ENCODE results near the gene AGAP2. TPM values are rescaled to one million over a fixed set of nuclear protein-coding genes. Genes with fewer than 3 reads are reported as not detected.
A peak's percentile ranks its signal among the peaks of the same experiment; 100 is the strongest.

The AGAP2 gene
- total and polyA plus RNA-seq, 2 of the 8 experiments (the other 6 are each of a cell fraction or from before 2014, with no cell fraction given): 1.5 TPM

- TF ChIP-seq KDM4A (IDR thresholded peaks at IDR 0.05; ENCODE audit: low read depth, low read length, severe bottlenecking): peak; percentile 93
- TF ChIP-seq SP1 (IDR thresholded peaks at IDR 0.05; ENCODE audit: low read depth, low read length): 0 out of 2 replicates have a peak, but pooled peaks have one; percentile 28
- no peak for TF ChIP-seq JUND (IDR thresholded peaks at IDR 0.05; ENCODE audit: low read length)
- no peak for TF ChIP-seq CHD7 (IDR thresholded peaks at IDR 0.05; ENCODE audit: insufficient replicate concordance, low read length)
- 0 out of 2 replicates have a peak, but pooled peaks have one; percentile 11 for TF ChIP-seq GTF2F1 (IDR thresholded peaks at IDR 0.05; ENCODE audit: borderline replicate concordance, low read depth, low read length)
- TF ChIP-seq HDAC2 (IDR thresholded peaks at IDR 0.05; ENCODE audit: borderline replicate concordance in 1 of 2, low read depth in 2 of 2, low read length in 2 of 2): no peak
- TF ChIP-seq CEBPB (IDR thresholded peaks at IDR 0.05; ENCODE audit: low read depth, low read length): no peak
- TF ChIP-seq POLR2AphosphoS5 (IDR thresholded peaks at IDR 0.05; ENCODE audit: low read depth, low read length): peak; percentile 70
- TF ChIP-seq SIX5 (IDR thresholded peaks at IDR 0.05; ENCODE audit: low read depth, low read length): no peak
- TF ChIP-seq TEAD4 (IDR thresholded peaks at IDR 0.05; ENCODE audit: low read depth, low read length): 0 out of 2 replicates have a peak, but pooled peaks have one; percentile 16
- TF ChIP-seq SIRT6 (IDR thresholded peaks at IDR 0.05; ENCODE audit: low read length): no peak
Observed at GRCh38 chr12:57765003-57765697, 26.6 kb upstream of the AGAP2 start (continued).
